GM12874 (cell line): ENCODE results near the gene TIGD3.

Experiments
- CTCF ChIP-seq: IDR thresholded peaks from 2 replicates; pipeline ENCODE4 v1.5.1; 2011; ENCODE audit warnings: low read depth, mild to moderate bottlenecking, control low read depth, low read length, moderate library complexity; ENCODE audit not compliant: insufficient read depth

Gene TIGD3

GRCh38 chr11:65386307-65387140 lies 32.0 kb downstream of the TIGD3 start, which contains the start of gene FRMD8:
FRMD8 (plus strand) TSS chr11:65386637; CDS start chr11:65387037, 400 bp downstream.
- no peak for TF ChIP-seq CTCF

- TF ChIP-seq CTCF, result no peak
Measured at GRCh38 chr11:65388731-65389130, 34.2 kb downstream of the TIGD3 start.

- no peak for TF ChIP-seq CTCF
Measured at GRCh38 chr11:65389294-65389980, 34.9 kb downstream of the TIGD3 start.

GRCh38 chr11:65390099-65390941 lies 35.8 kb downstream of the TIGD3 start:
- no peak for TF ChIP-seq CTCF

- no peak for TF ChIP-seq CTCF
Measured at GRCh38 chr11:65390996-65391395, 36.4 kb downstream of the TIGD3 start.

GRCh38 chr11:65392186-65392829 lies 37.8 kb downstream of the TIGD3 start:
- TF ChIP-seq CTCF, result no peak
